Measurements from ENCODE around the gene DISC1. TPM values are rescaled to one million over a fixed set of nuclear protein-coding genes. Genes with fewer than 3 reads are reported as not detected.

DISC1 gene
- polyA plus RNA-seq, 1 experiment, result 5.4 TPM

DNA sequence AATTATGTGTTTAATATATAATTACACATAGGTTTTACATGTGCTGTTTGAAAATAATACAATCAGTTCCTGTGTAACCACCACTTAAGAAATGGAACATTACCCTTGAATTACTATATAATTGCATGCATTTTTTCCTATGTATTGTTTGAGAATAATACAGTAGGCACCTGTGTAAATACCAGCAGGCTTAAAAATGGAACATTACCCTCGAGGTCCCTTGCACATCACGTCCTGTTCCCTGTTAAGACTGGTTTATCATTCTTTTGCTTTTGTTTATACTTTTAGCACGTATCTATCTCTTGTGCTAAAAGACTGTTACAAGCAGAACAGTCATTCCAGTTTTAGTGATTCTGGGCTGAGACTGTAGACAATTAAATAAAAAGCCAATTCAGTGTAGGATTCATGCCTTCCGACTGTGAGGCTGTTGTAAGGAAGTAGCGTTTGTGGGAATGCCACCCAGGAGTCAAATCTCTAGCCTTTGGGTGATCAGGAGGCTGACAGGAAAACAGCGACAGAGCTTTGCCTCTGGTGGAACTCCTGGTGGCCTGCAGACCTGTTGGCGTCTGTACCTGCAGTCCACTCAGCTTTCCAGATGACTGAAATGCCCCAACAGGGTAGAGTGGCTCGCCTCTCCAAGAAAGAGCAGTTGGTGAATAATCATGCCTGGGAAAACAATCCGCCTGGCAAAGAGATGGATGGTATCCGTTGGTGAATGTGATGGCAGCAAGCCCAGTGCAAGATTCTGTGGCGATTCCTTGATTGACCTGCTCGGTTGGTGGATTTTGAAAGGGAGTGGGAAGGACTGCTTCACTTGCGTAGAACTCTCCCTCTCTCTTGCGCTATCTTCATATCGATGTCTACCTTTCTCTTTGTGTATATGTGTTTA is 58.0 kb downstream of the DISC1 start:
- no peak for DNase-seq (ENCODE audit: low read depth, low spot score)
- H3K9me3 ChIP-seq (ENCODE audit: control insufficient read depth, insufficient read depth, low read length), result peaks cover 8% of the 10 kb centered on the region
- H3K4me3 ChIP-seq (ENCODE audit: low read depth, low read length), result no peak overlapping the region
- H3K27ac ChIP-seq (ENCODE audit: low read depth, low read length), result no peak overlapping the region
- TF ChIP-seq, protein P1, sequence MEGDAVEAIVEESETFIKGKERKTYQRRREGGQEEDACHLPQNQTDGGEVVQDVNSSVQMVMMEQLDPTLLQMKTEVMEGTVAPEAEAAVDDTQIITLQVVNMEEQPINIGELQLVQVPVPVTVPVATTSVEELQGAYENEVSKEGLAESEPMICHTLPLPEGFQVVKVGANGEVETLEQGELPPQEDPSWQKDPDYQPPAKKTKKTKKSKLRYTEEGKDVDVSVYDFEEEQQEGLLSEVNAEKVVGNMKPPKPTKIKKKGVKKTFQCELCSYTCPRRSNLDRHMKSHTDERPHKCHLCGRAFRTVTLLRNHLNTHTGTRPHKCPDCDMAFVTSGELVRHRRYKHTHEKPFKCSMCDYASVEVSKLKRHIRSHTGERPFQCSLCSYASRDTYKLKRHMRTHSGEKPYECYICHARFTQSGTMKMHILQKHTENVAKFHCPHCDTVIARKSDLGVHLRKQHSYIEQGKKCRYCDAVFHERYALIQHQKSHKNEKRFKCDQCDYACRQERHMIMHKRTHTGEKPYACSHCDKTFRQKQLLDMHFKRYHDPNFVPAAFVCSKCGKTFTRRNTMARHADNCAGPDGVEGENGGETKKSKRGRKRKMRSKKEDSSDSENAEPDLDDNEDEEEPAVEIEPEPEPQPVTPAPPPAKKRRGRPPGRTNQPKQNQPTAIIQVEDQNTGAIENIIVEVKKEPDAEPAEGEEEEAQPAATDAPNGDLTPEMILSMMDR (IDR thresholded peaks at IDR 0.05; ENCODE audit: low read depth, low read length), result no peak
- H3K27me3 ChIP-seq (ENCODE audit: control insufficient read depth, insufficient read depth, low read length), result no peaks in the 10 kb centered on the region
- POLR2A ChIA-PET, result no interaction called here
- CTCF ChIA-PET, result interaction anchor here (2.7 kb wide), 1 partner anchor 72 kb away, joined by 6 read pairs; no protein-coding TSS in a partner anchor

- H3K4me3 ChIP-seq (ENCODE audit: low read depth, low read length), result no peak overlapping the region
- no peak overlapping the region for H3K27ac ChIP-seq (ENCODE audit: low read depth, low read length)
- TF ChIP-seq, protein P1 (IDR thresholded peaks at IDR 0.05; ENCODE audit: low read depth, low read length), result no peak
- ChIA-PET POLR2A (no interaction called here), CTCF (no interaction called here)
- no peak for DNase-seq (ENCODE audit: low read depth, low spot score)
- H3K27me3 ChIP-seq (ENCODE audit: control insufficient read depth, insufficient read depth, low read length), result no peaks in the 10 kb centered on the region
- H3K9me3 ChIP-seq (ENCODE audit: control insufficient read depth, insufficient read depth, low read length), result peaks cover 8% of the 10 kb centered on the region
Observed at GRCh38 chr1:231686384-231686783, 59.8 kb downstream of the DISC1 start.

DNA sequence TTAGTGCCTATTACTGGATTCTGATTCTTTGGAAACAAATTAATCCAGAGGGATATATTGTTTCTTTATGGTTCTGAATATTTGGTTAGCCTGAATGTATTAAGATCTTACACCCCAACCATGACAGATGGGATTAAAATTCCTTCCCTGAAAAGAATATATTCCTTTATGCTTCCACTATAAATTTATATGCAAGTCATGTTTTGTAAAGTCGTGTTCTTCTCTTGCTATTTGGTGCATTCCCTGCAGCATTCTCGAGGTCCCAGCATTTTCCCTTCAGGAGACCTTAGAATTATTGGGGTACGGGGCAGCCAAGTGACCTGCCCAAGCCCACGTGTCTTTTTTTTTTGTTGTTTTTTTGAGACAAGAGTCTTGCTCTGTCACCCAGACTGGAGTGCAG is 62.4 kb downstream of the DISC1 start:
- Histone ChIP-seq H3K9me3 (ENCODE audit: control insufficient read depth, insufficient read depth, low read length) (peaks cover 8% of the 10 kb centered on the region), H3K27ac (ENCODE audit: low read depth, low read length) (no peak overlapping the region), H3K27me3 (ENCODE audit: control insufficient read depth, insufficient read depth, low read length) (no peaks in the 10 kb centered on the region), H3K4me3 (ENCODE audit: low read depth, low read length) (no peak overlapping the region)
- no peak for DNase-seq (ENCODE audit: low read depth, low spot score)
- TF ChIP-seq, protein P1 (IDR thresholded peaks at IDR 0.05; ENCODE audit: low read depth, low read length), result no peak
- ChIA-PET POLR2A (no interaction called here), CTCF (no interaction called here)

- Histone ChIP-seq H3K27me3 (ENCODE audit: control insufficient read depth, insufficient read depth, low read length) (no peaks in the 10 kb centered on the region), H3K4me3 (ENCODE audit: low read depth, low read length) (no peak overlapping the region), H3K9me3 (ENCODE audit: control insufficient read depth, insufficient read depth, low read length) (peaks cover 8% of the 10 kb centered on the region), H3K27ac (ENCODE audit: low read depth, low read length) (no peak overlapping the region)
- ChIA-PET POLR2A (no interaction called here), CTCF (no interaction called here)
- DNase-seq (ENCODE audit: low read depth, low spot score), result no peak
- TF ChIP-seq, protein P1 (IDR thresholded peaks at IDR 0.05; ENCODE audit: low read depth, low read length), result no peak
Observed at GRCh38 chr1:231690059-231690458, 63.5 kb downstream of the DISC1 start.

GRCh38 chr1:231691618-231692259 is 65.1 kb downstream of the DISC1 start:
- no peak overlapping the region for H3K4me3 ChIP-seq (ENCODE audit: low read depth, low read length)
- TF ChIP-seq, protein P1 (IDR thresholded peaks at IDR 0.05; ENCODE audit: low read depth, low read length), result peak; percentile 73
- no peak overlapping the region for H3K27ac ChIP-seq (ENCODE audit: low read depth, low read length)
- no peaks in the 10 kb centered on the region; the same call in 1 of the 2 replicates for H3K9me3 ChIP-seq (ENCODE audit: control insufficient read depth, insufficient read depth, low read length)
- POLR2A ChIA-PET, result no interaction called here
- H3K27me3 ChIP-seq (ENCODE audit: control insufficient read depth, insufficient read depth, low read length), result no peaks in the 10 kb centered on the region
- CTCF ChIA-PET, result interaction anchor here (1.0 to 2.0 kb wide), 5 partner anchors 10 to 139 kb away, joined by 3 to 5 read pairs (median 3); no protein-coding TSS in a partner anchor
- DNase-seq (ENCODE audit: low read depth, low spot score), result no peak
